ENCODE data around the gene PAXIP1. TPM values are rescaled to one million over a fixed set of nuclear protein-coding genes. Genes with fewer than 3 reads are reported as not detected.

PAXIP1 gene
- total RNA-seq, 4 donors from 2014 or later = 13.2 to 14.9 (median 13.6) TPM

DNA sequence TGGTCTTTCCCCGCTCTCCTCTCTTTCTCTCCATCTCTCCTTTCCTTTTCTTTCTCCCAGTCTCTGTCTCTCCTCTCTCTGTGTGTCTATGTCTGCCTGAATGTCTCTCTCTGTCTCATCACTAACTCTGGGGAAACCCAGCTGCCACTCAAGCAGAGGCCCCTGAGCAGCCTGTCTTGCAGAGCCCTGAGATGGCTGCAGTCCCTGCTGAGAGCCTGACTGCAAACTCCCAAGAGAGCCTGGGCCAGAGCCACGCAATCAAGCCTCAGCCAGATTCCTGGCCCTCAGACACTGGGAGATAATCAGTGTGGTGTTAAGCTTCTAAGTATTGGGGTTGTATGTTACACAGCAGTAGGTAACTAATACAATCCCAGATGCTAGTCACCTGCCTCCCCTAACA, 91.5 kb downstream of the PAXIP1 start:
- 45 to 94% methylated on average over 2 of the region's 2 CpGs for WGBS, 2 donors
- H3K4me3 ChIP-seq (replicated peaks in 1 of 3) = no peak overlapping the region
- intact Hi-C loops (cut with DNase I) = no loop called here
- H3K27ac ChIP-seq = no peak overlapping the region
- H3K9me3 ChIP-seq = no peaks in the 10 kb centered on the region
- peaks cover 0 to 6% of the 10 kb centered on the region in 2 donors for H3K4me1 ChIP-seq
- no peaks in the 10 kb centered on the region for H3K36me3 ChIP-seq
- H3K27me3 ChIP-seq = no peaks in the 10 kb centered on the region
- no peak for DNase-seq
- TF ChIP-seq, protein P1, sequence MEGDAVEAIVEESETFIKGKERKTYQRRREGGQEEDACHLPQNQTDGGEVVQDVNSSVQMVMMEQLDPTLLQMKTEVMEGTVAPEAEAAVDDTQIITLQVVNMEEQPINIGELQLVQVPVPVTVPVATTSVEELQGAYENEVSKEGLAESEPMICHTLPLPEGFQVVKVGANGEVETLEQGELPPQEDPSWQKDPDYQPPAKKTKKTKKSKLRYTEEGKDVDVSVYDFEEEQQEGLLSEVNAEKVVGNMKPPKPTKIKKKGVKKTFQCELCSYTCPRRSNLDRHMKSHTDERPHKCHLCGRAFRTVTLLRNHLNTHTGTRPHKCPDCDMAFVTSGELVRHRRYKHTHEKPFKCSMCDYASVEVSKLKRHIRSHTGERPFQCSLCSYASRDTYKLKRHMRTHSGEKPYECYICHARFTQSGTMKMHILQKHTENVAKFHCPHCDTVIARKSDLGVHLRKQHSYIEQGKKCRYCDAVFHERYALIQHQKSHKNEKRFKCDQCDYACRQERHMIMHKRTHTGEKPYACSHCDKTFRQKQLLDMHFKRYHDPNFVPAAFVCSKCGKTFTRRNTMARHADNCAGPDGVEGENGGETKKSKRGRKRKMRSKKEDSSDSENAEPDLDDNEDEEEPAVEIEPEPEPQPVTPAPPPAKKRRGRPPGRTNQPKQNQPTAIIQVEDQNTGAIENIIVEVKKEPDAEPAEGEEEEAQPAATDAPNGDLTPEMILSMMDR (IDR thresholded peaks at IDR 0.05) = no peak
- no peak for TF ChIP-seq POLR2A (IDR thresholded peaks at IDR 0.05)

GRCh38 chr7:154910977-154911376, 91.9 kb downstream of the PAXIP1 start:
- no peak for TF ChIP-seq POLR2A (IDR thresholded peaks at IDR 0.05)
- TF ChIP-seq, protein P1 (IDR thresholded peaks at IDR 0.05) = no peak
- H3K9me3 ChIP-seq = no peaks in the 10 kb centered on the region
- H3K27ac ChIP-seq = no peak overlapping the region
- no peak overlapping the region for H3K4me3 ChIP-seq (replicated peaks in 1 of 3)
- intact Hi-C loops (cut with DNase I) = no loop called here
- H3K36me3 ChIP-seq = no peaks in the 10 kb centered on the region
- WGBS, 2 donors = 94 to 96% methylated on average over 4 of the region's 4 CpGs
- no peaks in the 10 kb centered on the region for H3K27me3 ChIP-seq
- DNase-seq = no peak
- H3K4me1 ChIP-seq = peaks cover 0 to 6% of the 10 kb centered on the region in 2 donors

DNA sequence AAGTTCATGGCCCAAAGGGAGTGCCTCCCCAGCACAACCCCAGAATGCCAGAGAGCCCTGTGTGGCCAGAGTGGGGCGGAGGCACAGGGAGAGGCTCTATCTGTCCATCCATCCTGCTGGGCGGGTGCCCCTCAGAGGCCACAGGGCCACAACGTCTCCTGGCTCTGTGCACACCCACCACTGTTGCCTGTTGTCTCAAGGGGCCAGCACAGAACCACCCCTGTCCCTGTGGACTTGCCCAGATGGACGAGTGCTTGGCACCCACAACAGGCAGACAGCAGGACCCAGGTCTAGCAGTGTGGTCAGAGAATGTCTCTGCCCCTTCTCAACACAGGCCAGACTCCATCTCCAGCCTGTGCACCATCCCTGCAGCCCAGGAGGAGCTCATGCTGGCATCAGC, 92.8 kb downstream of the PAXIP1 start:
- H3K4me1 ChIP-seq = peaks cover 0 to 6% of the 10 kb centered on the region in 2 donors
- no peak for DNase-seq
- no peaks in the 10 kb centered on the region for H3K27me3 ChIP-seq
- WGBS, 2 donors = 67% methylated on average over 1 of the region's 4 CpGs; no CpG with 5 or more reads in 1 of the 2 donors
- H3K9me3 ChIP-seq = no peaks in the 10 kb centered on the region
- intact Hi-C loops (cut with DNase I) = no loop called here
- no peak overlapping the region for H3K27ac ChIP-seq
- no peak for TF ChIP-seq POLR2A (IDR thresholded peaks at IDR 0.05)
- TF ChIP-seq, protein P1 (IDR thresholded peaks at IDR 0.05) = no peak
- H3K4me3 ChIP-seq (replicated peaks in 1 of 3) = no peak overlapping the region
- H3K36me3 ChIP-seq = no peaks in the 10 kb centered on the region

- no peak overlapping the region for H3K27ac ChIP-seq
- H3K4me1 ChIP-seq = peaks cover 0 to 6% of the 10 kb centered on the region in 2 donors
- WGBS, 2 donors = 76 to 81% methylated on average over 24 to 26 of the region's 26 CpGs
- DNase-seq = no peak
- no peaks in the 10 kb centered on the region for H3K36me3 ChIP-seq
- H3K27me3 ChIP-seq = no peaks in the 10 kb centered on the region
- intact Hi-C loops (cut with DNase I) = no loop called here
- no peak overlapping the region for H3K4me3 ChIP-seq (replicated peaks in 1 of 3)
- TF ChIP-seq POLR2A (IDR thresholded peaks at IDR 0.05) = no peak
- TF ChIP-seq, protein P1 (IDR thresholded peaks at IDR 0.05) = no peak
- no peaks in the 10 kb centered on the region for H3K9me3 ChIP-seq
These were observed 93.5 kb downstream of the PAXIP1 start for GRCh38 chr7:154909241-154910105.

Measured in thyroid gland (tissue), 4 donors.